K562 (cell line): ENCODE data around the gene ZFP92. TPM values are rescaled to one million over a fixed set of nuclear protein-coding genes. Genes with fewer than 3 reads are reported as not detected.

Experiments used
- BCOR ChIP-seq: fragments of 450-650 bp; IDR thresholded peaks from 2 replicates; pipeline ENCODE4 v1.6.1; 2016
- CLOCK ChIP-seq: fragments of 250-450 bp; sonication (Bioruptor Pico); IDR thresholded peaks from 2 replicates; pipeline ENCODE4 v1.4.0; 2020; ENCODE audit warnings: mild to moderate bottlenecking, moderate library complexity, borderline replicate concordance
- EGR1 ChIP-seq: fragments of 450-650 bp; conservative IDR thresholded peaks from 2 replicates; pipeline ENCODE4 v1.6.1; 2017; ENCODE audit warnings: mild to moderate bottlenecking
- ETS2 ChIP-seq: IDR thresholded peaks from 2 replicates; pipeline ENCODE4 v1.6.1; 2016; ENCODE audit warnings: borderline replicate concordance, missing genetic modification characterization, mild to moderate bottlenecking, moderate library complexity, missing compliant biosample characterization; ENCODE audit not compliant: poor library complexity, severe bottlenecking
- HMG20A ChIP-seq: fragments of 450-650 bp; formaldehyde crosslinking; conservative IDR thresholded peaks from 2 replicates; pipeline ENCODE4 v1.4.0; 2020; ENCODE audit warnings: mild to moderate bottlenecking, mixed read lengths
- IRF1 ChIP-seq: sonication (generic); formaldehyde crosslinking; IDR thresholded peaks from 2 replicates; pipeline ENCODE4 v1.8.0; 2022; ENCODE audit warnings: missing genetic modification reagents, mild to moderate bottlenecking, borderline replicate concordance
- NEUROD1 ChIP-seq: fragments of 150-350 bp; IDR thresholded peaks from 2 replicates; pipeline ENCODE4 v1.6.1; 2014; ENCODE audit warnings: borderline replicate concordance, low read length, low read depth; ENCODE audit not compliant: partially characterized antibody
- RHOXF2B ChIP-seq: fragments of 250-450 bp; sonication (Bioruptor Pico); conservative IDR thresholded peaks from 2 replicates; pipeline ENCODE4 v1.5.1; 2021
- SNRNP70 ChIP-seq: fragments of 200-400 bp; formaldehyde crosslinking; optimal IDR thresholded peaks from 2 replicates; pipeline ENCODE3; 2017; ENCODE audit warnings: low read depth, low read length
- SP1 ChIP-seq: sonication (generic); formaldehyde crosslinking; IDR thresholded peaks from 2 replicates; pipeline ENCODE4 v1.8.1; 2022; ENCODE audit warnings: mild to moderate bottlenecking, missing genetic modification reagents
- TCF15 ChIP-seq: fragments of 250-450 bp; sonication (Bioruptor Pico); IDR thresholded peaks from 2 replicates; pipeline ENCODE4 v1.8.0; 2022; ENCODE audit warnings: moderate library complexity, mild to moderate bottlenecking, inconsistent platforms
- TRIM24 ChIP-seq, 2 experiments: fragments of 450-650 bp; IDR thresholded peaks; 2 replicates each; pipeline ENCODE4 v1.6.1; 2016
- ZFP1 ChIP-seq: fragments of 450-650 bp; formaldehyde crosslinking; IDR thresholded peaks from 2 replicates; pipeline ENCODE4 v1.4.0; 2020; ENCODE audit warnings: mild to moderate bottlenecking, mixed read lengths
- ZNF407 ChIP-seq: fragments of 450-650 bp; IDR thresholded peaks from 2 replicates; pipeline ENCODE4 v1.6.1; 2016; ENCODE audit warnings: low read depth
- ZSCAN32 ChIP-seq: fragments of 450-650 bp; formaldehyde crosslinking; IDR thresholded peaks from 2 replicates; pipeline ENCODE4 v1.4.0; 2020; ENCODE audit warnings: mild to moderate bottlenecking, moderate library complexity
- polyA plus RNA-seq, 8 experiments: library from polyadenylated mRNA; depleted of rRNA in 4 of 8; stranded (reverse) in 5 of 8; unstranded in 3 of 8; fragments of >200 nt; fragmentation: Nextera tagmentation in 2 of 8; fragmentation: Illumina TruSeq in 1 of 8; extraction: Ambion mirVana in 2 of 8; extraction: Trizol in 1 of 8; gene quantifications; 2 replicates each; pipeline versions ENCODE4 v1.2.1 to v1.2.3, GENCODE V29; 2011 to 2014; ENCODE audit warnings: inconsistent platforms in 1 of 8, missing spikeins in 1 of 8
- total RNA-seq, 7 experiments: library from RNA; depleted of rRNA in 6 of 7; stranded (reverse); fragments of >200 nt in 6 of 7; fragmentation: Illumina TruSeq in 2 of 7; extraction: Trizol in 2 of 7; gene quantifications; 2 replicates each; pipeline versions ENCODE4 v1.2.1 to v1.2.3, GENCODE V29; 2011 to 2021; ENCODE audit warnings: low replicate concordance in 1 of 7

ZFP92 gene
- total and polyA plus RNA-seq, 9 of the 15 experiments (the other 6 are each of a cell fraction or from before 2014, with no cell fraction given), result 0.32 to 3.3 (median 1.8) TPM

- TF ChIP-seq BCOR, result no peak
- TF ChIP-seq TRIM24 (IDR thresholded peaks at IDR 0.05), result no peak
- TF ChIP-seq ZFP1 (CRISPR knock-in tag), result no peak
- TF ChIP-seq ZNF407, result no peak
- no peak for TF ChIP-seq ZSCAN32 (CRISPR knock-in tag)
- peak; percentile 49; the same call in 1 of the 2 replicates for TF ChIP-seq SP1 (CRISPR knock-in tag)
- no peak for TF ChIP-seq HMG20A (CRISPR knock-in tag)
- no peak for TF ChIP-seq IRF1
- no peak for TF ChIP-seq TCF15 (CRISPR knock-in tag)
- no peak for TF ChIP-seq RHOXF2B
- TF ChIP-seq SNRNP70, result no peak
- TF ChIP-seq CLOCK (CRISPR knock-in tag), result no peak
- TF ChIP-seq ETS2 (tag), result no peak
- TF ChIP-seq EGR1, result no peak
- TF ChIP-seq NEUROD1, result no peak
These were observed 10.8 kb upstream of the ZFP92 start (continued) for GRCh38 chrX:153400146-153401132.
